Brain microvascular endothelial cell (primary cell): Measurements from ENCODE around the gene RPS21.

ENCODE experiments used
- DNase-seq: peaks from one replicate; pipeline ENCODE4 v3.0.0-alpha.2; 2020
- H3K27ac ChIP-seq: fragments of 250-450 bp; sonication (Bioruptor Pico); 2 replicates; pipeline ENCODE4 v1.5.1; 2020; ENCODE audit warnings: mild to moderate bottlenecking, moderate library complexity
- H3K27me3 ChIP-seq: fragments of 250-450 bp; sonication (Bioruptor Pico); replicated peaks from 2 replicates; pipeline ENCODE4 v1.5.1; 2020; ENCODE audit warnings: mild to moderate bottlenecking
- H3K36me3 ChIP-seq: fragments of 250-450 bp; sonication (Bioruptor Pico); replicated peaks from 2 replicates; pipeline ENCODE4 v1.5.1; 2020; ENCODE audit warnings: mild to moderate bottlenecking
- H3K4me3 ChIP-seq: 2 replicates; pipeline ENCODE4 v1.5.1; 2011; ENCODE audit warnings: low read depth, mild to moderate bottlenecking, control low read depth, low read length, moderate library complexity
- CTCF ChIP-seq: IDR thresholded peaks from 2 replicates; pipeline ENCODE4 v1.5.1; 2011; ENCODE audit warnings: low read depth, mild to moderate bottlenecking, moderate library complexity, low read length, control low read depth, inconsistent platforms; ENCODE audit errors: missing control alignments
- in situ Hi-C: cut with HindIII; loops from 2 replicates; pipeline ENCODE4 v1.10.0; 2017; ENCODE audit warnings: low sequenced_read_pairs, low pct_ligation_motif_present

Gene RPS21

GRCh38 chr20:62408640-62409039 is 21.7 kb downstream of the RPS21 start:
- in situ Hi-C loops, result no loop called here
- no peaks in the 10 kb centered on the region for H3K36me3 ChIP-seq
- no peak overlapping the region for H3K27ac ChIP-seq
- TF ChIP-seq CTCF, result no peak
- H3K4me3 ChIP-seq, result no peak overlapping the region
- H3K27me3 ChIP-seq, result no peaks in the 10 kb centered on the region
- no peak for DNase-seq

GRCh38 chr20:62409086-62409853 is 22.4 kb downstream of the RPS21 start:
- in situ Hi-C loops, result no loop called here
- H3K36me3 ChIP-seq, result no peaks in the 10 kb centered on the region
- no peaks in the 10 kb centered on the region for H3K27me3 ChIP-seq
- H3K27ac ChIP-seq, result no peak overlapping the region
- H3K4me3 ChIP-seq, result no peak overlapping the region
- no peak for DNase-seq
- no peak for TF ChIP-seq CTCF

- peak; percentile 75 for TF ChIP-seq CTCF
- Histone ChIP-seq H3K4me3 (no peak overlapping the region), H3K27me3 (no peaks in the 10 kb centered on the region), H3K27ac (no peak overlapping the region), H3K36me3 (no peaks in the 10 kb centered on the region)
- in situ Hi-C loops, result no loop called here
- no peak for DNase-seq
Observed at GRCh38 chr20:62409931-62410745, 23.2 kb downstream of the RPS21 start.

GRCh38 chr20:62410746-62411478 is 24.0 kb downstream of the RPS21 start:
- H3K27ac ChIP-seq, result no peak overlapping the region
- no peak for DNase-seq
- H3K36me3 ChIP-seq, result no peaks in the 10 kb centered on the region
- no peak overlapping the region for H3K4me3 ChIP-seq
- in situ Hi-C loops, result no loop called here
- no peaks in the 10 kb centered on the region for H3K27me3 ChIP-seq
- no peak for TF ChIP-seq CTCF

GRCh38 chr20:62411479-62412193 is 24.7 kb downstream of the RPS21 start:
- no peak overlapping the region for H3K27ac ChIP-seq
- in situ Hi-C loops, result no loop called here
- no peak for TF ChIP-seq CTCF

More at GRCh38 chr20:62411479-62412193, 24.7 kb downstream of the RPS21 start:
- no peak overlapping the region for H3K4me3 ChIP-seq
- H3K36me3 ChIP-seq, result no peaks in the 10 kb centered on the region
- H3K27me3 ChIP-seq, result no peaks in the 10 kb centered on the region
- no peak for DNase-seq
